Measurements from ENCODE around the gene ZNF777.

GRCh38 chr7:149500910-149501309 is 40.0 kb upstream of the ZNF777 start:
- no peak for TF ChIP-seq NANOG (IDR thresholded peaks at IDR 0.05; ENCODE audit: borderline replicate concordance)
- TF ChIP-seq CTCF (conservative IDR thresholded peaks at IDR 0.05; ENCODE audit: low read depth in 2 of 2): no peak
- TF ChIP-seq POLR2AphosphoS5 (IDR thresholded peaks at IDR 0.05; ENCODE audit: low read depth): no peak
- no peak for TF ChIP-seq ZNF331 (CRISPR knock-in tag; IDR thresholded peaks at IDR 0.05; ENCODE audit: low read depth)
- no peak for TF ChIP-seq JUNB (IDR thresholded peaks at IDR 0.05; ENCODE audit: unreplicated experiment)
- no peak for TF ChIP-seq EZH2phosphoT487 (IDR thresholded peaks at IDR 0.05; ENCODE audit: unreplicated experiment)
- TF ChIP-seq EZH2 (IDR thresholded peaks at IDR 0.05; ENCODE audit: low read depth, unreplicated experiment): no peak
- TF ChIP-seq REST (IDR thresholded peaks at IDR 0.05; ENCODE audit: unreplicated experiment): no peak
- no peak for TF ChIP-seq CREB1 (CRISPR knock-in tag; IDR thresholded peaks at IDR 0.05; ENCODE audit: low read depth)
- TF ChIP-seq STAT1 (IDR thresholded peaks at IDR 0.05; ENCODE audit: unreplicated experiment): no peak

Measured in GM23338 (cell line).